A673 (cell line): ENCODE results near the gene MMRN1.

Experiments
- CTCF ChIP-seq: fragments of 300-800, 200-600 bp; sonication (generic); conservative IDR thresholded peaks from 2 replicates; pipeline ENCODE4 v1.5.1; 2017; ENCODE audit warnings: low read depth, mild to moderate bottlenecking, antibody characterized with exemption, low read length, moderate library complexity, mixed read lengths
- EZH2 ChIP-seq: fragments of 200-600 bp; sonication (generic); IDR thresholded peaks from 2 replicates; pipeline ENCODE4 v1.6.1; 2017; ENCODE audit warnings: borderline replicate concordance, low read depth, mild to moderate bottlenecking, mixed read lengths, antibody characterized with exemption, low read length; ENCODE audit not compliant: poor library complexity, severe bottlenecking

- TF ChIP-seq CTCF, result no peak
- TF ChIP-seq EZH2, result no peak
These were observed 34.2 kb downstream of the MMRN1 start for GRCh38 chr4:89928838-89929237.
